Measurements from ENCODE around the gene GTPBP8.

GTPBP8 gene

DNA sequence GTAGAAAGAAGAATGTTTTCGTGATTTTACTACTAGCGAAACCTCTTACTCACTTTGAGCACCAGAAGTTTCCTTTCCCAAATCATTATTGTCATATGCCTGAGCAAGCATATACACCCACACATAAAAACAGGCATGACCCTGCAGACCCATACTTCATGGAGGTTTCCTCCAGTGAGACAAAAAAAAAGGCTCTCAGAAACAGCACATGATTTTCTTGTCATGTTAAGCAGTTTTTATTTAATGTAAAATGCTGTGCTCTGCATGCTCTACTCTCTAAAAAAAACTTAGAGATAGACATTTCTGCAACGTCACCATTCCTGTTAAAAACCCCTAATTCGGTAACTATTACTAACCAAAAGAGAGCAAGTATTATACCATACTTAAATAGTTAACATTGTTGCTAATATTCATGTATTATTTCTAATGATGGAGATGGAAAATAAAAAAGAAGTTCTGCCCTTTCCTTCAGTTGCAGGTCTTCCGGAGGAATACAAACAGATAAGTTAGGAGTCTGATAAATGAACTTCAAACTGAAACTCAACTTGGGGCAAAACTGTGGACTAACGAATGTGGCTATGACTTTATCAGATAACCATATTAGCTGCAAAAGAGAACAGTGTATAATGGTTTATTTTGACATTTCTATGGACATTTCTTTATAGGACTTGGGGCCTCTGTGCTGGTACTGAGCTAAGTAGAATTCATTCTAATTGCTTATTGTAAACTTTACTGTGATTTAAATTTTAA is 31.8 kb upstream of the GTPBP8 start:
- H3K4me2 ChIP-seq (ENCODE audit: low read depth, low read length, poor library complexity, severe bottlenecking), result peak overlapping the region; percentile 35
- no peaks in the 10 kb centered on the region for H3K79me2 ChIP-seq (ENCODE audit: insufficient read depth, low read length)

DNA sequence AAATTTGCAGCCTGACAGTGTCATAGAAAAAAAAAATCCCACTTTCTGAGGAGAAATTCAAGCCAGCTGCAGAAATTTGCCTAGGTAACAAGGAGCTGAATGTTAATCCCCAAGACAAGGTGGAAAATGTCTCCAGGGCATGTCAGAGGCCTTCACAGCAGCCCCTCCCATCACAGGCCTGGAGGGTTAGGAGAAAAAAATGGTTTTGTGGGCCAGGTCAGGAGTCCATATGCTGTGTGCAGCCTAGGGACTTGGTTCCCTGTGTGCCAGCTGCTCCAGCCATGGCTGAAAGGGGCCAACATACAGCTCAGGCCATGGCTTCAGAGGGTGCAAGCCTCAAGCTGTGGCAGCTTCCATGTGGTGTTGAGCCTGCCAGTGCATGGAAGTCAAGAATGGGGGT is 27.1 kb upstream of the GTPBP8 start:
- Histone ChIP-seq H3K79me2 (ENCODE audit: insufficient read depth, low read length) (no peaks in the 10 kb centered on the region), H3K27me3 (ENCODE audit: low read length) (no peaks in the 10 kb centered on the region), H3K27ac (ENCODE audit: low read depth, low read length) (no peak overlapping the region), H2AFZ (ENCODE audit: low read depth, low read length, severe bottlenecking) (no peak overlapping the region), H3K9me3 (ENCODE audit: insufficient read depth, low read length) (peaks cover 10% of the 10 kb centered on the region; the same call in 1 of the 2 replicates), H3K4me2 (ENCODE audit: low read depth, low read length, poor library complexity, severe bottlenecking) (no peak overlapping the region), H3K4me3 (ENCODE audit: insufficient read depth, low read length, poor library complexity, severe bottlenecking) (no peak overlapping the region), H3K9me2 (replicated peaks; ENCODE audit: insufficient read depth, low read length) (no peaks in the 10 kb centered on the region), H3F3A (ENCODE audit: insufficient read depth) (no peaks in the 10 kb centered on the region), H3K9ac (ENCODE audit: low read length) (no peak overlapping the region), H3K36me3 (ENCODE audit: low read length) (no peaks in the 10 kb centered on the region), H4K20me1 (ENCODE audit: low read depth, low read length) (no peaks in the 10 kb centered on the region)
- no peak for TF ChIP-seq EZH2phosphoT487 (conservative IDR thresholded peaks at IDR 0.05; ENCODE audit: low read length)
- TF ChIP-seq, protein P1, sequence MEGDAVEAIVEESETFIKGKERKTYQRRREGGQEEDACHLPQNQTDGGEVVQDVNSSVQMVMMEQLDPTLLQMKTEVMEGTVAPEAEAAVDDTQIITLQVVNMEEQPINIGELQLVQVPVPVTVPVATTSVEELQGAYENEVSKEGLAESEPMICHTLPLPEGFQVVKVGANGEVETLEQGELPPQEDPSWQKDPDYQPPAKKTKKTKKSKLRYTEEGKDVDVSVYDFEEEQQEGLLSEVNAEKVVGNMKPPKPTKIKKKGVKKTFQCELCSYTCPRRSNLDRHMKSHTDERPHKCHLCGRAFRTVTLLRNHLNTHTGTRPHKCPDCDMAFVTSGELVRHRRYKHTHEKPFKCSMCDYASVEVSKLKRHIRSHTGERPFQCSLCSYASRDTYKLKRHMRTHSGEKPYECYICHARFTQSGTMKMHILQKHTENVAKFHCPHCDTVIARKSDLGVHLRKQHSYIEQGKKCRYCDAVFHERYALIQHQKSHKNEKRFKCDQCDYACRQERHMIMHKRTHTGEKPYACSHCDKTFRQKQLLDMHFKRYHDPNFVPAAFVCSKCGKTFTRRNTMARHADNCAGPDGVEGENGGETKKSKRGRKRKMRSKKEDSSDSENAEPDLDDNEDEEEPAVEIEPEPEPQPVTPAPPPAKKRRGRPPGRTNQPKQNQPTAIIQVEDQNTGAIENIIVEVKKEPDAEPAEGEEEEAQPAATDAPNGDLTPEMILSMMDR (IDR thresholded peaks at IDR 0.05; ENCODE audit: insufficient read depth, low read length, poor library complexity, severe bottlenecking), result no peak

More for the DNA sequence above, 31.8 kb upstream of the GTPBP8 start:
- Histone ChIP-seq H4K20me1 (ENCODE audit: low read depth, low read length) (no peaks in the 10 kb centered on the region), H3F3A (ENCODE audit: insufficient read depth) (no peaks in the 10 kb centered on the region), H3K27ac (ENCODE audit: low read depth, low read length) (no peak overlapping the region), H3K36me3 (ENCODE audit: low read length) (0 out of 2 replicates have a peak, but pooled peaks cover 4% of the 10 kb centered on the region), H3K9me3 (ENCODE audit: insufficient read depth, low read length) (peaks cover 10% of the 10 kb centered on the region; the same call in 1 of the 2 replicates), H3K4me3 (ENCODE audit: insufficient read depth, low read length, poor library complexity, severe bottlenecking) (no peak overlapping the region), H2AFZ (ENCODE audit: low read depth, low read length, severe bottlenecking) (no peak overlapping the region), H3K9me2 (replicated peaks; ENCODE audit: insufficient read depth, low read length) (no peaks in the 10 kb centered on the region), H3K9ac (ENCODE audit: low read length) (no peak overlapping the region), H3K27me3 (ENCODE audit: low read length) (no peaks in the 10 kb centered on the region)
- TF ChIP-seq, protein P1 (IDR thresholded peaks at IDR 0.05; ENCODE audit: insufficient read depth, low read length, poor library complexity, severe bottlenecking), result no peak
- TF ChIP-seq EZH2phosphoT487 (conservative IDR thresholded peaks at IDR 0.05; ENCODE audit: low read length), result no peak

DNA sequence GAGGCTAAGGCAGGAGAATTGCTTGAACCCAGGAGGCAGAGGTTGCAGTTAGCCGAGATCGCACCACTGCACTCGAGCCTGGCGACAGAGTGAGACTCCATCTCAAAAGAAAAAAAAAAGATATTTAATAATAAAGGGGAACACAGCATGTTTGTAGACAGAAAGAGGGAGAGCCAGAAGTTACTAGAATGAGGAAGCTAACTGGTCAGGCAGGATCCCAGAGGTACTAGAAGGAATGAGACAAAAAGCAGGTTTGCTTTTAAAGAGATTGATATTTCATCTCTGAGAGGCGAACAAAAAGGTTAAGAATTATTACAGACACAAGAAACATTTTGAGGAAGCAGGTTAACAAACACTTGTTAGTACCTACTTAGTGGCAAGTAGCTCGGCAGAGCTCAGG is 25.1 kb upstream of the GTPBP8 start:
- no peak overlapping the region for H3K9ac ChIP-seq (ENCODE audit: low read length)
- peaks cover 10% of the 10 kb centered on the region; the same call in 1 of the 2 replicates for H3K9me3 ChIP-seq (ENCODE audit: insufficient read depth, low read length)
- no peaks in the 10 kb centered on the region for H3K36me3 ChIP-seq (ENCODE audit: low read length)
- H3K4me3 ChIP-seq (ENCODE audit: insufficient read depth, low read length, poor library complexity, severe bottlenecking), result no peak overlapping the region
- no peak for TF ChIP-seq EZH2phosphoT487 (conservative IDR thresholded peaks at IDR 0.05; ENCODE audit: low read length)
- TF ChIP-seq, protein P1 (IDR thresholded peaks at IDR 0.05; ENCODE audit: insufficient read depth, low read length, poor library complexity, severe bottlenecking), result no peak
- no peaks in the 10 kb centered on the region for H3K79me2 ChIP-seq (ENCODE audit: insufficient read depth, low read length)
- H3K27me3 ChIP-seq (ENCODE audit: low read length), result no peaks in the 10 kb centered on the region
- no peaks in the 10 kb centered on the region for H3F3A ChIP-seq (ENCODE audit: insufficient read depth)
- H4K20me1 ChIP-seq (ENCODE audit: low read depth, low read length), result no peaks in the 10 kb centered on the region
- H2AFZ ChIP-seq (ENCODE audit: low read depth, low read length, severe bottlenecking), result no peak overlapping the region
- H3K4me2 ChIP-seq (ENCODE audit: low read depth, low read length, poor library complexity, severe bottlenecking), result no peak overlapping the region
- no peak overlapping the region for H3K27ac ChIP-seq (ENCODE audit: low read depth, low read length)
- H3K9me2 ChIP-seq (replicated peaks; ENCODE audit: insufficient read depth, low read length), result no peaks in the 10 kb centered on the region

Data from SU-DHL-6 (cell line).